Fibroblast of skin of left quadriceps (primary cell): ENCODE data around the gene NPAS4.
"Not testable (repeated sequence)": the region's sequence is repeated elsewhere in the genome, so short reads cannot be mapped to it uniquely, and the experiment has no call there.

Source experiments
- DNase-seq, 2 experiments: peaks; one replicate each; pipeline ENCODE4 v3.0.0-alpha.2; 2013; ENCODE audit warnings: low read depth in 2 of 2

Gene NPAS4

DNA sequence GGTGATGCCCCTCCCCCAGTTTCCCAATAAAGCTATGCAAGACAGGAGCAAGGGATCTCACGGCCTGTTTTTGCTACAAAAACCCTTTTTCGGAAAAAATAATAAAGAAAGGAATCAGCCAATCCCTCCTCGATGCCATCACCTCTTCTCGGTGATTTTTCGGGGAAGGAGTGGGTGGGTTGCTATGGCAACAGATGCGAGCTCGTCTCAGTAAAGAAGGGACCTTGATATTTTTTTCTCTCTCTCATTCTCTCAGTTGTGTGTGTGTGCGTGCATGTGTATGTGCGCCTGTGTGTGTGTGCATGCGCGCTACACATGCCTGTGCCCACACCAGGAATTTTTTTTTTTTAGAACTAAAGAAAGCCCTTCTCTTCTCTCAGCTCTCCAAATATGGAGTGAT lies 3.8 kb upstream of the NPAS4 start:
- no peak for DNase-seq

DNA sequence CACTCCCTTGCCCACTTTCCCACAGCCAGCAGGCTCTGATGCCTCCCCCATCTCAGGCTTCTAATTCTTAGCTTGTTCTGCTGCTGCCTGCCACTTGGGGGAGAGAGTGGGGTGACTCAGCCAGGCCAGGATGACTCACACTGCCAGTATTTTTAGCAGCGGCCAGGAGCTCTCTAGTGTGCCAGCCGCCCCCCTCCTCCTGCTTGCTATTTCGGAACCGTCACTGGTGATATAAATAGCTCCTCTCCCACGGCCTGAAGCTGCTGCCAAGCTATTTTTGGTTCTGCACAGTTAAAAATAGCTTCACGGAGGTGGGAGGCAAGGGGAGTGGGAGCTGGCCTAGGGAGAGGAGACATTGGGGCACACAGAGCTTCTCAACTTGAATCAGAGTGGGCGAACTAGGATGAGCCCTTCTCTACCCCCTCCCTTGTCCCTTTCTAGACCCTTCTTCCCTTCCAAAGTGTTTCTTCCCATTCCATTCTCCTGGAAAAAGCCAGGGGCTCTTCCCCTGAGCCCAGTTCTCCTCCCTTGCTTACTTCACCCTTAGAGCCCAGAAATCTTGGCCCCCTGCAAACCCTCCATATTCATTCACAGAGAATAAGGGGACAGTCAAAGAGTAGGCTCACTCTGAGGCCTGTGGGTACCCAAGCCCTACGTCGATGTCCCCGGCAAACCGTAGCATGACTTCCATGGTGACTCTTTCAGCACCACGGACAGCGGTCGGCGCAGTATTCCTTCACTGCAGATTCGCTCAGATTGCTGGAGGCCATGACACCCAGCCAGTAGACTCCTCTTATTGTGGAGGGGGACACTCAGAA lies 2.5 kb upstream of the NPAS4 start:
- peak; percentile 92 to 93 for DNase-seq

DNA sequence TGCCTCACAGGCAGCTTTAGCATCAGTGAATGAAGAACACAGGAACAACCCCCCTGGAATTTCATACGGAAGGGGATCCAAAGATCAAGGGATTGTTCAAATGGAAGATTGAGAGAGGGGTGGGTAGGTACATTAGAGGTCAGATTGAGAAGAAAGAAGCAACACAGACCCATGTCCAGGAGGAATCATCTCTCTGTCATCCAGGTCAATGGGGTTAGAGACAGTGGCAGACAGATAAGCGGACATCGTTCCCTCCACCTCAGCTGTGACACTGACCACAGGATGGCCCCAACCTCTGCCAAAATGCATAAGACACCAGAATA lies 1.9 kb upstream of the NPAS4 start:
- DNase-seq = no peak

DNA sequence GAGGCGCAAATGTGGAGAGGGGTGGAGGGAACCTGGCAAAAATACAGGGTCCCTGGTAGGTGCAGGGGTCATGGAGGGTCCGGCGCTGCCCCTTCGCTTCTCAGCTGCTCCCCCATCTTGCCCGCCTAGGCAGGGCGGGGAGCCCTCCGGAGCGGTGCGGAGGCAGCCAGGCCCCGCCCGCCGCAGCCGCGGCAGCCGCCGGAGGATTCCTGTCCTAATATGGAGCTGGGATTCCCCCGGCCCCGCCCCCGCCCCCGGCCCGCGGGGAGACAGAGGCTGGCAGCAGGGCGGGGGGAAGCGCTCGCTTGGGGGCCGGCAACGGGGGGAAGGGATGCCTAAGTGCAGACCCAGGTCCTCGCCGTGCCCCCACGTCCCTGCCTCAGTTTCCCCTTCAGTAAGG lies 1.0 kb upstream of the NPAS4 start:
- no peak for DNase-seq

DNA sequence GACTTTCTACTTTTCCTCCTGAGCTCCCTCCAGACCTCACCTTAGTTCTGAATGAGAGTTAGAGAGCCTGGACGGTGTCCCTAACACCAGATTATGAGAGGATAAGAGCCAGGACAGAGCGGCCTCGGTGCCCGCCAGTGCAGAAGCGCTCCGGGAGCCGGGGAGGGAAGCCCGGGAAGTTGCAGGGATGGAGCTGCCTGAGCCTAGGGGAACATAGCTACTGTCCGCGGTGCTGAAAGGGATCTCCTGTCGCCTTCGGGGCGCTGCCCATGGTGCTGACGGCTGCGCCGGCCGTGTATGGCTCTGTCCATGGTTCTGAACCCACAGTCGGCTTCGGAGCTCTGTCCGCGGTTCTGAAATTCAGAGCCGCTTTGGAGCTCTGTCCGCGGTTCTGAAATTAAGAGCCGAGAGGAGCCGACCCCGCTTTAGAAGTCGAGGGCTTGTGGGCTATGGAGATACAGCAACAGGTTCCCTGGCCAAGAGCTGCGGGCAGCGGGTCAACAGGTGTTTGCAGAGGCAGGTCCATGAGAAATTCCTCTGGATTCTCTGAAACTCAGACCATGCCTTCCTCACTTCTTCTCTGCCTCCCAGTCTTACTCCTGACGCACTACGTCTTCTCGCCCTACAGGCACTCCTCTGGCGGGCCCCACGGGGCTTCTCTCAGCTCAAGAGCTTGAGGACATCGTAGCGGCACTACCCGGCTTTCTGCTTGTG lies 814 bp downstream of the NPAS4 start:
- DNase-seq = peak; percentile 71 to 77

DNA sequence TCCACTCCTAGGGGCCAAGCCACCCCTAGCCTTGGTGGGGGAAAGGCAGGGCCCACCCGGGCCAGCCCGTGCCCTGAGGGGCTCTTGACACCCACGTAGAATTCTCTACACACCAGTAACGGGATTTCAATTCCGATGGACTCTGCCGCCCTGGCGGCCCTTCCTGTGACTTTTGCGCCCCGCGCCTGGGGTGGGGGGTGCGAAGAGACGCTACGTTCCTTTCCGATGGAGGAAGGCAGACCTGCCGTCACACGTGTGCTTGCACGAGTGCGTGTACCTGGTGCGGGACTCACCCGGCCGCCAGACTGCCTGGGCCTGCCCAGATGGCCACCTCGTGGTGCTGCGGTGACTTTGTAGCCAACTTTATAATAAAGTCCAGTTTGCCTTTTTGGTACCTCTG lies 5.5 kb downstream of the NPAS4 start:
- no peak for DNase-seq

DNA sequence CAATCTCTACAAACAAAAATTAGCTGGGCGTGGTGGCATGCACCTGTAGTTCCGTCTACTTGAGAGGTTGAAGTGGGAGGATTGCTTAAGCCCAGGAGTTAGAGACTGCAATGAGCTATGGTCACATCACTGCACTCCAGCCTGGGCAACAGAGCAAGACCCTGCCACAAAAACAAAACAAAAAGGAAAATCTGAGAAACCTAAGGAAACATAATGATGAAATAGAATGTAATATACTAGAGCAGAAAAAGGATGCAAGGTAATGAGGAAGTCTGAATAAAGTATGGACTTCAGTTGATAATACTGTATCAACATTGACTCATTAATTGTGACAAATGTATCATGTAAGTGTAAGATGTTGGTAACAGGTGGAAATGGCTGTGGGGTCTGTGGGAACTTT lies 8.1 kb downstream of the NPAS4 start:
- DNase-seq = no peak

DNA sequence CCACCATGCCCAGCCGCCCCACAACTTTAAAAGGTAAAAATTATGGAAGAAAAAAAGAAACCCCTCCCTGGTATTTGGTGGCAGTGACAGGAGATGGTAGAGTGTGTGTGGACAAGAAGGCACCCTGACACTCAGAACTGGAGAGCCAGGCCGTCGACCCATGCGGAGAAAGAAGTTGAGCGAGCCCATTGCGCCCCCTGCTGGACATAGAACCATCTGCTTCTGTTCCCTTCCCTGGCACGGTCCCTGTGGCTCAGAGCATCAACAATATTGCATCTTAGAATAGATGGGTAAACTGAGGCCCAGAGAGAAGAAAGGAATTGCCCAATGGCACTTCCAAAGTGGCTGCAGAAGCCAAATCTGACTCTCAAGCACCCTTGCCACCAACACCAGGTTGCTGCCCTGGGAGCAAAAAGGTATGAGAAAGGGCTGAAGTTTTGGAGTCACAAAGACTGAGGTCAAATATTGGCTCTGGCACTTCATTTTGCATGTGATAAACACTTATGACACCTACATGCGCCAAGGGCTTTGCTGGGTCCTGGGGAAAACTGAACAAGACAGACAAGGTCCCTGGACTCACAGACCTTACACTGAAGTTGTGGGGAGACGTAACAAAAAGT lies 9.3 kb downstream of the NPAS4 start:
- peak; percentile 38 to 47 for DNase-seq

DNA sequence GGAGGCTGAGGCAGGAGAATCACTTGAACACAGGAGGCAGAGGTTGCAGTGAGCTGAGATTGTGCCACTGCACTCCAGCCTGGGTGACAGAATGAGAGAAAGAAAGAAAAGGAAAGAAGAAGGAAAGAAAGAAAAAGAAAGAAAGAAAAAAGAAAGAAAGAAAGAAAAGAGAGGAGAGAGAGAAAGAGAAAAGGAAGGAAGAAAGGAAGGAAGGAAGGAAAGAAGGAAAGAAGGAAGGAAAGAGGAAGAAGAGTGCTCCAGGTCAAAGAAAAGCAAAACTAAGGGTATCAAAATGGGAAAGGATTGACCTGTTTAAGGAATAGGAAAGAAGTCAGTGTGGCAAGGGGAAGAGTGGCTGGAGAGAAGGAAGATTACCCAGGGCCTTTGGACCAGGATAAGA lies 10.5 kb downstream of the NPAS4 start:
- DNase-seq = not testable (repeated sequence)

DNA sequence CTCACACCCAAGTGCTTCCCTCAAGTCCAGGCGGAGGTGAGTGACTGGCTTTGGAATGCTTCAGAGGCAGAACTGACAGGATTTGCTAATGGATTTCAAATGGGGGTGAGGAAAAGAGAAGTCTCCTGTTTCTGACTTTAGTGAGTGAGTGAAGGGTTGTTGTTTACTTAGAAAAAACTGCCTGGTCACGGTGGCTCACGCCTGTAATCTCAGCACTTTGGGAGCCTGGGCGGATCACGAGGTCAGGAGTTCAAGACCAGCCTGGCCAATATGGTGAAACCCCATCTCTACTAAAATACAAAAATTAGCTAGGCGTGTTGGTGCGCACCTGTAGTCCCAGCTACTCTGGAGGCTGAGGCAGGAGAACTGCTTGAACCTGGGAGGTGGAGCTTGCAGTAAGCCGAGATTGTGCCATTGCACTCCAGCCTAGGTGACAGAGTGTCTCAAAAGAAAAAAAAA lies 11.1 kb downstream of the NPAS4 start:
- not testable (repeated sequence) for DNase-seq

DNA sequence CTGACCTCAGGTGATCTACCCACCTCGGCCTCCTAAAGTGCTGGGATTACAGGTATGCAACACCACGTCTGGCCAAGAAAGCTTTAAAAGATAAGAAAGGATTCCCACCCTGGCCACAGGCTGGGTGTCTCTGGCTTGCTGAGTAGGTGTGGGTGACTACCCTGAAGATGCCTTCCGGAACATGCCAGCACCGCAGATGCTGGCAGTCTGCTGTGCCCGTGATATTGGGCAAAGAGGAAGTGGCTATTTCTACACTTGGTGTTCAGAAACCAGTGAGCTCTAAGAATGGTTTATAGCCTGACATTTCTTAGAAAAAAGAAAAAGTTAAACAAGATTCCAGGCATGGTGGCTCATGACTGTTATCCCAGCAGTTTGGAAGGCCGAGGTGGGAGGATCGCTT lies 11.8 kb downstream of the NPAS4 start:
- no peak for DNase-seq

DNA sequence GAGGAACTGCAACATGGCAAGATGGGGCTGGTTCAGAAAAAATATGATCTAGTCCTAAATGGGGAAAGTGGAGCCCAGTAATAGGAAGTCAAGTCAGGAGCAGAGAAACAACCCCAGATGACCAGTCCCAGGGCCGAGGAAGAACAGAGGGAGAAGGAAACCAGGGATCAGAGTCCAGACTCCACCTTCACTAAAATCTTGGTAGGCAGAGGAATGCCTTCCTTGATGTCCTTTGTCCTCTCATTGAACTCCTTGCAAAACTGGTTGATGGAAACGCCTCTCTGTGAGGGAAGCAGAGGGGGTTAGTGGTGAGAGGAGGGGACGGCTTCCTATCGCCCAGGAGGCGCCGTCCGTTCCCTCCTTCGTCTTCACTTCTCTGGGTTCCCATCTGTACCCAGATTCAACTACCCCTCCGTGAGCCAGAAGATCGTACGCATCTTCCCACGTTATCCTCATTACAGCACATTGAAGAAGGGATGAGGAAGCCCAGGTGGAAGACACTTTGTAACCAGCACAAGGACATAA lies 17.2 kb downstream of the NPAS4 start:
- DNase-seq = no peak

DNA sequence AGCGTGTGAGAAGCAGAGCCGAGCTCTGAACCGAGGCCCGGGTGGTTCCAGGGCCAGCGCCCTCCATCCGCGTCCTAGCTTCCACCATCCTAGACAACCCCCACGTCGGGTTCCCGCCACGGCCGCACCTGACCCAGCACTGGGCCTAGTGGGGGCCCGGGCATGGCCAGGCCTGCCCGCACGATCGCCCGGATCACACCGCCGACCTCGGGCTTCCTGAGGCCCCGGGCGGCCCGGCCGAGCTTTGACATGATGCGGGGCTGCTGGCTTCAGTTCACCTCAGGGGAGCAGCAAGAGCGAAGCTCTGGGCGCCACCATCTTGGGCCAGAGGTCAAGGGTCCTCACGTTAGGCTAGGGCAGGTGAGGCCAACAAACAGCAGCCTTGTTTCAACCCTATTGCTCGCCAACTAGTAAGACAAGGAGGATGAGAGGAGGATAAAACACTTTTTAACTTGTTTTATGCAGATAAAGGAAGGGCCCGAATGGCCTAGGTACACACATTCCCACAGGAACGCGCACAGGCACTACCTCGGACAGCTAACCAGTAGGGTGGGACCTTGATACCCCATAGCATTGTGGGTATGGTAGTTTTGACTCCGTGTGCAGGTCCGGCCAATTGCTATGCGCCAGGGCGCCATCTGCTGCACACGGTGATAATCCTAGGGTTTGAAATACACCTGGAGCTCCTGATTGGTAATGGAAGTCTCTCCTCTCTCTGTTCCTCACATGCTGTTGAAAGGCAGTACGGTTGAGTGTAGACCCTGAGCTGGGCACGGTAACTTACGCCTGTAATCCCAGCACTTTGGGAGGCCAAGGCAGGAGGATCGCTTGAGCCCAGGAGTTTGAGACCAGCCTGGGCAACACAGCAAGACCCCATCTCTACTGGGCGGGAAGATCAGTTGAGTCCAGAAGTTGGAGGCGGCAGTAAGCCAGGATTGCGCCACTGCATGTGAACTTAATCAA lies 17.9 kb downstream of the NPAS4 start, which contains the start of gene MRPL11:
TSS of gene MRPL11 (minus strand) at position 345 of the 963 bp plus-strand sequence. CDS start at position 251, 94 bp downstream.
- peak; percentile 82 to 83 for DNase-seq

DNA sequence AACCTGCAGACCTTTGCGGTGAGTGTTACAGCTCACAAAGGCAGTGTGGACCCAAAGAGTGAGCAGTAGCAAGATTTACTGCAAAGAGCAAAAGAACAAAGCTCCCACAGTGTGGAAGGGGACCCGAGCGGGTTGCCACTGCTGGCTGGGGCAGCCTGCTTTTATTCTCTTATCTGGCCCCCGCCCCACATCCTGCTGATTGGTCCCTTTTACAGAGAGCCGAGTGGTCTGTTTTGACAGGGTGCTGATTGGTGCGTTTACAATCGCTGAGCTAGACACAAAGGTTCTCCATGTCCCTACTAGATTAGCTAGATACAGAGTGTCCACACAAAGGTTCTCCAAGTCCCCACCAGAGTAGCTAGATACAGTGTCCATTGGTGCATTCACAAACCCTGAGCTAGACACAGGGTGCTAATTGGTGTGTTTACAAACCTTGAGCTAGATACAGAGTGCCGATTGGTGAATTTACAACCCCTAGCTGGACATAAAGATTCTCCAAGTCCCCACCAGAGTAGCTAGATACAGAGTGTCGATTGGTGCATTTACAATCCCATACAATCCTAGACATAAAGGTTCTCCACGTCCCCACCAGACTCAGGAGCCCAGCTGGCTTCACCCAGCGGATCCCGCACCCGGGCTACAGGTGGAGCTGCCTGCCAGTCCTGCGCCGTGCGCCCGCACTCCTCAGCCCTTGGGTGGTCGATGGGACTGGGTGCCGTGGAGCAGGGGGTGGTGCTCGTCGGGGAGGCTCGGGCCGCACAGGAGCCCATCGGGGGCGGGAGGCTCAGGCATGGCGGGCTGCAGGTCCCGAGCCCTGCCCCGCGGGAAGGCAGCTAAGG lies 19.5 kb downstream of the NPAS4 start:
- DNase-seq = not testable (repeated sequence)

DNA sequence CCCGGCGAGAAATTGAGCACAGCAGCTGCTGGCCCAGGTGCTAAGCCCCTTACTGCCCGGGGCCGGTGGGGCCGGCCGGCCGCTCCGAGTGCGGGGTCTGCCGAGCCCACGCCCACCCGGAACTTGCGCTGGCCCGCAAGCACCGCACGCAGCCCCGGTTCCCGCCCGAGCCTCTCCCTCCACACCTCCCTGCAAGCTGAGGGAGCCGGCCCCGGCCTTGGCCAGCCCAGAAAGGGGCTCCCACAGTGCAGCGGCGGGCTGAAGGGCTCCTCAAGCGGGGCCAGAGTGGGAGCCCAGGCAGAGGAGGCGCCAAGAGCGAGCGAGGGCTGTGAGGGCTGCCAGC lies 20.1 kb downstream of the NPAS4 start:
- not testable (repeated sequence) for DNase-seq

DNA sequence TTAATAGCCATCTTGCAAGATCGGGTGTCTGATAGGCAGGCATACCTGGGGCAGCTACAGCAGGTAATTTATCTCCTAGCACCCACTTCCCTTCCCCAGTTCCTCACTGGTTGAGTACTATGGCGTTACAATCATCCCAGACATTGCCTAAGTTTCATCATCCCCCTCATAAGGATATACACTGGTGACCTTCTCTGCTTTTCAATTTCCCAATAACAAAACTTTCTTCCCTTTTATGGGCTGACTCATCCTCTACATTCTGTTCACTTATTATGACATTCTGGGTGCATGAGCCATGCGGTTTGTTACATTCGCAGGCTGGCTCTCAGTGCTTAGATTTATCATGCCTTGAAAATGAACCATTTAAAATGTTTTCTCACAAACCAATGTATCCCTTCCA lies 22.8 kb downstream of the NPAS4 start:
- peak; percentile 68 for DNase-seq

DNA sequence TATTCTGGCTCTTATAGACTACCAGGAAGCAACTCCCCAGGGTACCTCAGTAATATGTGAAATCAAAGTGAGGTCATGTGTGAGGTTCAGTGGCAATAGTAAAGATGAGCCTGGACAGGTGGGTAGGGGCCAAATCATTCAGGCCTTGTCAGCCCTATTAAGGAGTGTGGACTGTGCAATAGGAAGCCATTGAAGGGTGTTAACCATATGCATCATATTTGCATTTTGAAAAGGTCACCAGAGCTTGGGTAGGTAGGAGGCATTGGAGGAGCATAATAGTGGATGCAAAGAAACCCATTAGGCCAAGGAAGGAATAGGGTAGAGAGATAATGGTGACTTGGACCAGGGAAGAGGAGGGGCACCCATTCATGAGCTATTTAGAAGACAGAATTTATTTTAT lies 26.2 kb downstream of the NPAS4 start:
- DNase-seq = no peak

DNA sequence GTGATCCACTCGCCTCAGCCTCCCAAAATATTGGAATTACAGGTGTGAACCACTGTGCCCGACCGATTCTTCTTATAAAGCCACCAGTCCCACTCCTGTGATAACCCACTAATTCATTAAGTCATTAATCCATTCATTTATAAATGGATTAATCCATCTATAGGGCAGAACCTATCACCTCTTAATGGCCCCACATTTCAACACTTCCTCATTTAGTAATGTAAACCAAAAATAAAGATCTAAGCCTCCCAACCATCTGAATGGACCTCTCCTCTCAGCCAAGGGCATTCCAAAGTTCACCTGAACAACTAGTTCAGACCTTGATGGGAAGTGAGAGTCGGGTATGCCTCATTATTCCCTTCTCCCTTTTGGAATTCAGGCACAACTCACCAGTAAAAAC lies 27.7 kb downstream of the NPAS4 start:
- no peak for DNase-seq

DNA sequence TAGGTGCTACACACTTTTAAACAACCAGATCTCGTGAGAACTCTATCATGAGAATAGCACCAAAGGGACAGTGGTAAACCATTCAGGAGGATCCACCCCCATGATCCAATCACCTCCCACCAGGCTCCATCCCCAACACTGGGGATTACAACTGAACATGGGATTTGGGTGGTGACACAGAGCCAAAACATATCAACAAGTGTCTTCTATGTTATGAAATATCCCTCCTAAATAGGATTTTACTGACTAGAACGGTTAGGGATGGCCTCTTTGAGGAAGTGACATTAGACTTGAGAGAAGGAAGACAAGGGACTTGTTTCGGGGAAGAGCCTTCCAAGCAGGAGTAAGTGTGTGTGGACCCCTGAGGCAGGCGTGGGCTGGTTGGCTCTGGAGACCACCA lies 29.7 kb downstream of the NPAS4 start:
- DNase-seq = no peak

DNA sequence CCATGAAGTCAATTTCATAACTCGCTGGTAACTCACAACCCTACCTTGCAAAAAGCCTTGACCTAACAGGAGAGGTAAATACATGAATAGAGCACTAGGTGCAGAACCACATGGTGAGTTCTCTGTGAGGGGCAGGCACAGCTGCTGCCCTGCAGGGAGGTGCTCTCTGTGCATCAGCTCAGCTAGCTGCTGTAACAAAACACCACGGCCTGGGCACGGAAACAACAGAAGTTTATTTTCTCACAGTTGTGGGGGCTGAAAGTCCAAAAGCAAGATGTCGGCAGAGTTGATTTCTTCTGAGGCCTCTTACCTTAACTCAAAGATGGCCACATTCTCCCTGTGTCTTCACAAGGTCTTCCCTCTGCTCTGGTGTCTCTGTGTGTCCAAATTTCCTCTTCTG lies 30.8 kb downstream of the NPAS4 start:
- DNase-seq = no peak

DNA sequence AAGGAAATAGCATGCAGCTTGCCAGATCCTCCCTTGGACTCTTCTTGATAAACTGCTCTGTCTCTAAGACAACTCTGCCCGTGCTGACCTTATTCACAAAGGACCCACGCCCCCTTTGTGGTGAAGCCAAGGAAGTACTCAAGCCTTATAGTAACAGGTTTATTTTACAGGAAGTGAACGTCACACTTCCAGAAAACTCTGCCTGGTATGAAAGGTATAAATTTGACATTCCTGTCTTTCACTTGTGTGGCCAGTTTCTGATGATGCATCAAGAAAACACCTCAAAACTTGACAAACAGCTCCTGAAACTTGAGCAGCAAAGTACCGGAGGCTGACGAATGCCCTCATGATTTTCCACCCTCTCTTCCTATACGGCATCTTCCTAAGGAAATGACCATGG lies 33.4 kb downstream of the NPAS4 start:
- DNase-seq = no peak
